Progenitor cell of endocrine pancreas (in vitro differentiated cells): ENCODE data around the gene WARS2. TPM values are rescaled to one million over a fixed set of nuclear protein-coding genes. Genes with fewer than 3 reads are reported as not detected.
A peak's percentile ranks its signal among the peaks of the same experiment; 100 is the strongest.

ENCODE experiments used
- DNase-seq: peaks from one replicate; pipeline ENCODE4 v3.0.0; 2021; ENCODE audit warnings: low spot score; ENCODE audit not compliant: unreplicated experiment
- H3K27ac Mint-ChIP-seq: 2 replicates; pipeline ENCODE4 v1.8.0; 2021; ENCODE audit warnings: mild to moderate bottlenecking, moderate library complexity, mixed read lengths
- H3K27me3 Mint-ChIP-seq: 2 replicates; pipeline ENCODE4 v1.8.0; 2021; ENCODE audit warnings: mixed read lengths
- H3K36me3 Mint-ChIP-seq: 2 replicates; pipeline ENCODE4 v1.8.0; 2022; ENCODE audit warnings: mixed read lengths; ENCODE audit not compliant: insufficient read depth
- H3K4me1 Mint-ChIP-seq: 2 replicates; pipeline ENCODE4 v1.8.0; 2021; ENCODE audit warnings: low read depth, mixed read lengths
- H3K4me3 Mint-ChIP-seq: 2 replicates; pipeline ENCODE4 v1.8.0; 2021; ENCODE audit warnings: low read depth, mild to moderate bottlenecking, moderate library complexity, mixed read lengths
- H3K9me3 Mint-ChIP-seq: 2 replicates; pipeline ENCODE4 v1.8.0; 2021; ENCODE audit warnings: low read depth, mixed read lengths
- total RNA-seq: library from RNA; stranded (reverse); gene quantifications from 2 replicates; pipeline ENCODE4 v1.2.1, GENCODE V29; 2021
- TF ChIP-seq, protein P1 (sequence below): fragments of 200-600 bp; sonication (generic); IDR thresholded peaks from one replicate; pipeline ENCODE4 v1.5.0; 2021; ENCODE audit warnings: antibody characterized with exemption, mild to moderate bottlenecking; ENCODE audit not compliant: unreplicated experiment

The WARS2 gene
- total RNA-seq, 1 donor from 2014 or later: 14.8 TPM

DNA sequence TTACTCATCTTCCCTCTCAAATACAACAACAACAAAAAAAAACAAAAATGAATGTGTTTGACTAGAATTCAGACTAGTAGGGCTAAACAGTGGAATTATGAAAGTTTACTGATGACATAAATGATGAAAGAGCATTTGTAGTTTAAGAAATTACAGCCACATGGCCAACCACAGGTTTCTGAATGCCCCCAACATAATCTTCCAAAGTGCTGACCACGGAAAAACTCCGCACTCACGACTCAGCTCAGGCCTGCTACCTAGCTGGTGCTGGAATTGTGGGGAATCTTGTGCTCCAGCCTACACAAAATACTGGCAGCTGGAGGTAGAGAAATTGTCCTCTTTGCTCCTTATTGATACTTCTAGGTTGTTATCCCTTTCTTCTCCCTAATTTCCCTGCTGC lies 128.7 kb downstream of the WARS2 start:
- H3K4me1 Mint-ChIP-seq: peaks cover 3% of the 10 kb centered on the region
- TF ChIP-seq, protein P1, sequence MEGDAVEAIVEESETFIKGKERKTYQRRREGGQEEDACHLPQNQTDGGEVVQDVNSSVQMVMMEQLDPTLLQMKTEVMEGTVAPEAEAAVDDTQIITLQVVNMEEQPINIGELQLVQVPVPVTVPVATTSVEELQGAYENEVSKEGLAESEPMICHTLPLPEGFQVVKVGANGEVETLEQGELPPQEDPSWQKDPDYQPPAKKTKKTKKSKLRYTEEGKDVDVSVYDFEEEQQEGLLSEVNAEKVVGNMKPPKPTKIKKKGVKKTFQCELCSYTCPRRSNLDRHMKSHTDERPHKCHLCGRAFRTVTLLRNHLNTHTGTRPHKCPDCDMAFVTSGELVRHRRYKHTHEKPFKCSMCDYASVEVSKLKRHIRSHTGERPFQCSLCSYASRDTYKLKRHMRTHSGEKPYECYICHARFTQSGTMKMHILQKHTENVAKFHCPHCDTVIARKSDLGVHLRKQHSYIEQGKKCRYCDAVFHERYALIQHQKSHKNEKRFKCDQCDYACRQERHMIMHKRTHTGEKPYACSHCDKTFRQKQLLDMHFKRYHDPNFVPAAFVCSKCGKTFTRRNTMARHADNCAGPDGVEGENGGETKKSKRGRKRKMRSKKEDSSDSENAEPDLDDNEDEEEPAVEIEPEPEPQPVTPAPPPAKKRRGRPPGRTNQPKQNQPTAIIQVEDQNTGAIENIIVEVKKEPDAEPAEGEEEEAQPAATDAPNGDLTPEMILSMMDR: no peak
- H3K36me3 Mint-ChIP-seq: no peaks in the 10 kb centered on the region
- DNase-seq: no peak
- peaks cover 73% of the 10 kb centered on the region for H3K27me3 Mint-ChIP-seq
- no peaks in the 10 kb centered on the region for H3K9me3 Mint-ChIP-seq
- no peak overlapping the region for H3K27ac Mint-ChIP-seq
- no peak overlapping the region for H3K4me3 Mint-ChIP-seq

DNA sequence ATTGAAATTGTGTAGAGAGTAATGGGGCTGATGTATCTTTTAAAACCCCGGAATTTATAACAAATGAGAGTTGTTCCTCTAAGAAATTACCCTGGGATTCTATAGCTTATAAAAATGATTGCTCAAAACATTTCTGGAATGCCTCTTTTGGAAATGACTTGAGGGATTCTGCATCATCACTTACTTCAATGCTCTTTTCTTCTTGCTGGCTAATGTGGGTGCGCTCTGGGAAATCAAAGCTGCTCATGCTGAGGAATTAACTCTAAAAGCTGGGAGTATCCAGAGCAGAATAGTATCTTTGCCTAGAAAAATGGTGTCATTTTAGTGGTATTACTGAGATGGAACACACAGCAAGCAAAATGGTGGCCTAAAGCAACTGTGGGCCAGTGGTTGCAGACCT lies 129.3 kb downstream of the WARS2 start:
- no peak for DNase-seq
- Mint-ChIP-seq H3K4me3 (no peak overlapping the region), H3K4me1 (peaks cover 4% of the 10 kb centered on the region), H3K27me3 (peaks cover 79% of the 10 kb centered on the region), H3K27ac (no peak overlapping the region), H3K36me3 (no peaks in the 10 kb centered on the region), H3K9me3 (no peaks in the 10 kb centered on the region)
- TF ChIP-seq, protein P1: no peak

DNA sequence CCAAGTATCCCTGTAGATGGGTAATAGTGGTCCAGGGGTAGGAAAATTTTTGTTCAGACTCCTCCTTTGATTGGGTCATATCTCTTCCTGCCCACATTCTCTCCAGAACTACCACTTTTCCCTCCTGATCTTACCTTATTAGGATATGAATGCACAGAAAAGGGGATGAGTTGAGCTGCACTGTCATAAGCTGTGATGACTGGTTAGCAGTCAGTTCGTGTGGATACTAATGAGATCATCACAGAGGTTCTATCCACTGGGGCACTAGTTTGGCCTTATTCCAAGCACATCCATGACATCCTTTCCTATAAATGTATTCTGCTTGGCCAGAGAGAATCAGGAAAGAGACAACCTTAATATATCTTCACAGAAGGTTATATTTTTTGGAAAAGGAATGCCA lies 130.3 kb downstream of the WARS2 start:
- no peak for DNase-seq
- Mint-ChIP-seq H3K4me3 (no peak overlapping the region), H3K36me3 (no peaks in the 10 kb centered on the region), H3K4me1 (peaks cover 4% of the 10 kb centered on the region), H3K9me3 (no peaks in the 10 kb centered on the region), H3K27me3 (peaks cover 88% of the 10 kb centered on the region), H3K27ac (no peak overlapping the region)
- TF ChIP-seq, protein P1: no peak

DNA sequence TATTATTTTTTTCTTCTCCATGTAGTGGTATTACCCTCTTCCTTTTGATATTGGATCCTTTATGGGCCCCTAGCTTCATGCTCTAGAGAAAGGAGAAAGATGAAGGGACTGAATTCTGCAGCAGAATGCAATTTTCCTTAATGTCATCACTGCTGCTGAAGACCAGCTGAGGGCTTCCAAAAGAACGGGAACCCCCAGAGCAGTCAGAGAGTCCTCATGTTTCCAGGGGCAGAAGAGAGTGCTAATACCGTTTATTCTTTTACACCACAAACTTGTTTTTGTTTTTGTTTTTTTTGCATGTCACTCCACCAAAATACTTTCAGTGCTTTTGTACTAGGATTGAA lies 131.2 kb downstream of the WARS2 start:
- Mint-ChIP-seq H3K9me3 (no peaks in the 10 kb centered on the region), H3K36me3 (no peaks in the 10 kb centered on the region), H3K4me1 (peaks cover 4% of the 10 kb centered on the region), H3K27me3 (peaks cover 91% of the 10 kb centered on the region), H3K27ac (no peak overlapping the region), H3K4me3 (no peak overlapping the region)
- DNase-seq: no peak
- TF ChIP-seq, protein P1: no peak

DNA sequence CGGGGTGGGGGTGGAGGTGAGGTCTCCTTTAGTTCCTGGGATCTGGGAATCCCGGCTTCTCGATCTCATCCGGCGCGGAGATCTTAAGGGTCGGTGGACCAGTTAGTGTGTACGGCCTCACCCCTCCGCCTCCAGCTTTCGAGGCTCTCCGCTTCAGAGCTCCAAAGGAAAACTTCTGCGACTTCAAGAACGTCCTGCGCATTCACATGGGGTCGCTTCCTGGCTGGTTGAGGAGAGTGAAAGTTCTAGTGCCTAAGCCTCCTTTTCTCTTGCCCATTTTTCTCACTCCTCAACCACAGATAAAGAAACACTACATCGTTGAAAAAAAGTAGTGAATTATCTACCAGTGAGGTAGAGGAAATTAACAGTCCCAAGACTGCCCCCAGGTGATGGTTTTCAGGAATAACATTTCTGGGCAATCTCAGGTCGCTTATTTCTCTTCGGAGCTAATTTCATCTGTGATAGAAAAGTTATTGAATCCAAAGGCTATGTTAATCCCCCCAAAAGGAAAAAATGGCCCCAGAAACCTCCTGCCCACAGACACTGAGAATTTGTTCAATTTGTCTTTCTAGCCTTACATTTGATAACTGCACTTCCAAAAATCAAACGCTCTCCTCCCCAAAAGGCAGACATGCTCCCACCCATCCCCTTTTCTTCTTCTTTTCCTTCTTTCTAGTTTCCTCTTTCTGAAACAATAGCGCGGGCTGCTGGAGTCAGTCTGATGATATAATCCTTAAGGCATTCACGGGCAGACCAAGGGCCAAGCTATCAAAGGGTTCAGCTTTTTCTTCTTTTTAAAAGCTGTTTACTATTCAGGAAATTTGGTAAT lies 131.8 kb downstream of the WARS2 start:
- TF ChIP-seq, protein P1: peak; percentile 79
- Mint-ChIP-seq H3K27ac (no peak overlapping the region), H3K9me3 (no peaks in the 10 kb centered on the region), H3K4me3 (peak overlapping the region; percentile 27), H3K36me3 (no peaks in the 10 kb centered on the region), H3K4me1 (peaks cover 4% of the 10 kb centered on the region), H3K27me3 (peaks cover 95% of the 10 kb centered on the region)
- DNase-seq: no peak
